HG03378 (cell line): ENCODE measurements around the gene PRSS21.

ENCODE experiments used
- ATAC-seq: cut with Tn5 transposase; IDR thresholded peaks from one replicate; pipeline ENCODE4 v1.9.1; 2021; ENCODE audit warnings: mild to moderate bottlenecking, moderate library complexity; ENCODE audit not compliant: unreplicated experiment

PRSS21 gene

DNA sequence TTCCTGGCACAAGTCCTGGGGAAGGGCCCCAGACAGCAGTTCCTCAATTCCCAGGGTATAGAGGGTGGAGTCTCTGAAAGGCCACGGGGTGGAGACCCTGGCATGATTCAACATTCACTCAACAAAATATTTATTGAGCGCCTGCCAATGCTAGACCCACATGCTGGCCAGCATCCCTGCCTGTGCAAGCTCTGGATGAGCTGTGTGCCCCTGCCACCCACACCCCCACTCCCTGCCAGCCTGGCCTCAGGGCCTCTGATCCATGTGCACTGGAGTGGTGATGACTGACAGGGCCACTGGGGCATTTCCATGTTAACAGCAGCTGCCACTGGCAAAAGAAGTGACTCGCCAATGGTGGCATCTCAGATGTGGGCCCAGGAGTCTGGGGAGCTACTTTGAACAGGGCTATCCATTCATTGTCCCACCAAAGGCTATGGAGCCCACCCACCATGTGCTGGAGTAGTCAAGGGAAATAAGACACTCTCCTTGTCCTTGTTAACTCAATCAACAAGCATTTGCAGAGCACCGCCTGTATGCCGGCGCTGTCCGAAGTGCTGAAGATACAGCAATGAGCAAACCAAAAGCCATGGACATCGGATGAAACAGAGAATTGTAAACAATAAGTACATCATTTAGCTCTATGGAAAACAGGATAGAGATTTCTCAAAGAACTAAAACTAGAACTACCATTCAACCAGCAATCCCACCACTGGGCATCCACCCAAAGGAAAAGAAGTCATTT, 44.0 kb downstream of the PRSS21 start:
- ATAC-seq = no peak

GRCh38 chr16:2865651-2866050, 48.6 kb downstream of the PRSS21 start:
- ATAC-seq = no peak

DNA sequence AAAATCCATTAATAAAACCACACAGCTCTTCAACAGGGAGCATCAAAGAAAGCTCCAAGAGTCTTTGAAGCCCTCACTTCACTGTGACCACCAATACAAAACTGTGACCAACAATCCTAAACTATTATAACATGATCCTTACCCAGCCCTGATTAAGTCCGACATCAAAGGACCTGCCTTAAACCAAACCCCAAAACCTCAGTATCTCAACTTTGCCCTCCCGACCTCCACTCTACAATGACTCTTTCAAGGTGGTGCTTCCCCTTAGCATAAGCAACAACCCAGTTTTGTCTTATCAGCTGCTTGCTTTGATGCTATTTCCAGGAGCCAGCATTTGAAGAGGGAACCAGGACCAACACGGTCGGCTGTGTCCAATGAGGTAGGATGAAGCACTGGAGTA, 49.4 kb downstream of the PRSS21 start:
- ATAC-seq = no peak

DNA sequence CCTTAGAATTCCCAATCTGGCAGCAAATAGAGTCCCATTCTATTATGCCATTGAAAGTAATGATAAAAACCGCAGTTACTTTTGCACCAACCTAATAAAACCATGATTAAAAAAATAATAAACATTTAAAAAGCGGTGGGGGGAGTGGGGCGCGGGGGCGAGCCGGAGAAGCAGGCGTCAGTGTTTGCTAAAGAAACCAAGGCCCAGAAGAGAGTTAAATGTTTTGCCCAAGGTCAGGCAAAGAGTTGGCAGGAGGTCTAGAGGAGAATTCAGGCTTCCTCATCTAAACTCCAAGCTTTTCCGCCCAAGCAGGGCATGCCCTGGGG, 50.6 kb downstream of the PRSS21 start:
- ATAC-seq = no peak

- ATAC-seq = peak; percentile 73
These were observed 51.2 kb downstream of the PRSS21 start for GRCh38 chr16:2867987-2868789.
